Smooth muscle cell (in vitro differentiated cells): ENCODE results near the gene ZCCHC14. TPM values are rescaled to one million over a fixed set of nuclear protein-coding genes. Genes with fewer than 3 reads are reported as not detected.

Experiments used
- DNase-seq: peaks from one replicate; lab custom pipeline; 2025; ENCODE audit not compliant: unreplicated experiment; lab: John Stamatoyannopoulos, UW
- H2AFZ ChIP-seq: fragments of 200-600 bp; sonication (generic); 2 replicates; pipeline ENCODE4 v1.6.0; 2016; ENCODE audit warnings: antibody characterized with exemption, low read depth, mild to moderate bottlenecking
- H3F3A ChIP-seq: fragments of 200-600 bp; sonication (generic); 2 replicates; pipeline ENCODE4 v1.6.0; 2017; ENCODE audit warnings: antibody characterized with exemption, low read depth
- H3K27ac ChIP-seq: fragments of 200-600 bp; sonication (generic); 2 replicates; pipeline ENCODE4 v1.5.1; 2016; ENCODE audit warnings: low read depth, mild to moderate bottlenecking
- H3K27me3 ChIP-seq: fragments of 200-600 bp; sonication (generic); 2 replicates; pipeline ENCODE4 v1.6.1; 2016; ENCODE audit warnings: low read depth, mild to moderate bottlenecking
- H3K36me3 ChIP-seq: fragments of 200-600 bp; sonication (generic); 2 replicates; pipeline ENCODE4 v1.5.1; 2016; ENCODE audit warnings: low read depth
- H3K4me1 ChIP-seq: fragments of 200-600 bp; sonication (generic); 2 replicates; pipeline ENCODE4 v1.5.1; 2016; ENCODE audit warnings: low read depth
- H3K4me2 ChIP-seq: fragments of 200-600 bp; sonication (generic); 2 replicates; pipeline ENCODE4 v1.6.0; 2016; ENCODE audit warnings: mild to moderate bottlenecking
- H3K4me3 ChIP-seq: fragments of 200-600 bp; sonication (generic); 2 replicates; pipeline ENCODE4 v1.5.1; 2016; ENCODE audit warnings: mild to moderate bottlenecking
- H3K79me2 ChIP-seq: fragments of 200-600 bp; sonication (generic); 2 replicates; pipeline ENCODE4 v1.6.0; 2016; ENCODE audit warnings: low read depth, mild to moderate bottlenecking
- H3K9ac ChIP-seq: fragments of 200-600 bp; sonication (generic); 2 replicates; pipeline ENCODE4 v1.6.0; 2016; ENCODE audit warnings: low read depth
- H3K9me3 ChIP-seq: fragments of 200-600 bp; sonication (generic); replicated peaks from 2 replicates; pipeline ENCODE4 v1.5.1; 2016; ENCODE audit warnings: low read depth
- H4K20me1 ChIP-seq: fragments of 200-600 bp; sonication (generic); 2 replicates; pipeline ENCODE4 v1.6.0; 2016; ENCODE audit warnings: low read depth
- WGBS: methylation state at CpG from one replicate; pipeline ENCODE4 v1.1.7; 2016; ENCODE audit warnings: low lambda C conversion rate; 5-methylcytosine and 5-hydroxymethylcytosine counted together
- polyA plus RNA-seq: library from polyadenylated mRNA; unstranded; fragments of >200 nt; fragmentation: Nextera tagmentation; extraction: Ambion mirVana; gene quantifications from 2 replicates; pipeline ENCODE4 v1.2.1, GENCODE V29; 2016
- total RNA-seq: library from RNA; depleted of rRNA; stranded (reverse); fragments of >200 nt; gene quantifications from 2 replicates; pipeline ENCODE4 v1.2.3, GENCODE V29; 2014
- TF ChIP-seq, protein P1 (sequence below): fragments of 200-600 bp; sonication (generic); IDR thresholded peaks from 2 replicates; pipeline ENCODE4 v1.5.1; 2017; ENCODE audit warnings: borderline replicate concordance, mild to moderate bottlenecking, antibody characterized with exemption; ENCODE audit not compliant: insufficient read depth, poor library complexity, severe bottlenecking

Gene ZCCHC14
- total and polyA plus RNA-seq, 2 experiments from 2014 or later = 4.6 to 8.5 TPM

DNA sequence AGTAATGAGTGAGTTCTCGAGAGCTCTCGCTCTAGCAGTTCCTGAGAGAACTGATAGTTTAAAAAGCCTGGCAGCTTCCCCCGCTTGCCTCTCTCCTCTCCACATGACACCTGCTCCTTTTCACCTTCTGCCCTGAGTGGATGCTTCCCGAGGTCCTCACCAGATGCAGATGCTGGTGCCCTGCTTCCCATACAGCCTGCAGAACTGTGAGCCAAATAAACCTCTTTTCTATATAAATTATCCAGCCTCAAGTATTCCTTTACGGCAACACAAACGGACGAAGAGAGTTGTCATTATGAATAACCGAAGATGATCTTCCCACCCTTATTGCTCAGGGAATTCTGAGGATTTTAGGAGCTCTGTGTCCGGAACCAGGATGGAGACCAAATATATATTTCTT is 41.9 kb upstream of the ZCCHC14 start:
- H3K27me3 ChIP-seq = no peaks in the 10 kb centered on the region
- WGBS = 93% methylated on average over 9 of the region's 9 CpGs
- no peaks in the 10 kb centered on the region for H3F3A ChIP-seq
- H3K36me3 ChIP-seq = no peaks in the 10 kb centered on the region
- H3K9me3 ChIP-seq = peaks cover 3% of the 10 kb centered on the region
- no peaks in the 10 kb centered on the region for H4K20me1 ChIP-seq
- TF ChIP-seq, protein P1, sequence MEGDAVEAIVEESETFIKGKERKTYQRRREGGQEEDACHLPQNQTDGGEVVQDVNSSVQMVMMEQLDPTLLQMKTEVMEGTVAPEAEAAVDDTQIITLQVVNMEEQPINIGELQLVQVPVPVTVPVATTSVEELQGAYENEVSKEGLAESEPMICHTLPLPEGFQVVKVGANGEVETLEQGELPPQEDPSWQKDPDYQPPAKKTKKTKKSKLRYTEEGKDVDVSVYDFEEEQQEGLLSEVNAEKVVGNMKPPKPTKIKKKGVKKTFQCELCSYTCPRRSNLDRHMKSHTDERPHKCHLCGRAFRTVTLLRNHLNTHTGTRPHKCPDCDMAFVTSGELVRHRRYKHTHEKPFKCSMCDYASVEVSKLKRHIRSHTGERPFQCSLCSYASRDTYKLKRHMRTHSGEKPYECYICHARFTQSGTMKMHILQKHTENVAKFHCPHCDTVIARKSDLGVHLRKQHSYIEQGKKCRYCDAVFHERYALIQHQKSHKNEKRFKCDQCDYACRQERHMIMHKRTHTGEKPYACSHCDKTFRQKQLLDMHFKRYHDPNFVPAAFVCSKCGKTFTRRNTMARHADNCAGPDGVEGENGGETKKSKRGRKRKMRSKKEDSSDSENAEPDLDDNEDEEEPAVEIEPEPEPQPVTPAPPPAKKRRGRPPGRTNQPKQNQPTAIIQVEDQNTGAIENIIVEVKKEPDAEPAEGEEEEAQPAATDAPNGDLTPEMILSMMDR = no peak
- no peak overlapping the region for H3K9ac ChIP-seq
- H3K4me2 ChIP-seq = no peak overlapping the region
- H2AFZ ChIP-seq = no peak overlapping the region
- DNase-seq = no peak
- no peaks in the 10 kb centered on the region for H3K79me2 ChIP-seq
- no peak overlapping the region for H3K4me3 ChIP-seq
- H3K27ac ChIP-seq = no peak overlapping the region
- no peaks in the 10 kb centered on the region for H3K4me1 ChIP-seq

DNA sequence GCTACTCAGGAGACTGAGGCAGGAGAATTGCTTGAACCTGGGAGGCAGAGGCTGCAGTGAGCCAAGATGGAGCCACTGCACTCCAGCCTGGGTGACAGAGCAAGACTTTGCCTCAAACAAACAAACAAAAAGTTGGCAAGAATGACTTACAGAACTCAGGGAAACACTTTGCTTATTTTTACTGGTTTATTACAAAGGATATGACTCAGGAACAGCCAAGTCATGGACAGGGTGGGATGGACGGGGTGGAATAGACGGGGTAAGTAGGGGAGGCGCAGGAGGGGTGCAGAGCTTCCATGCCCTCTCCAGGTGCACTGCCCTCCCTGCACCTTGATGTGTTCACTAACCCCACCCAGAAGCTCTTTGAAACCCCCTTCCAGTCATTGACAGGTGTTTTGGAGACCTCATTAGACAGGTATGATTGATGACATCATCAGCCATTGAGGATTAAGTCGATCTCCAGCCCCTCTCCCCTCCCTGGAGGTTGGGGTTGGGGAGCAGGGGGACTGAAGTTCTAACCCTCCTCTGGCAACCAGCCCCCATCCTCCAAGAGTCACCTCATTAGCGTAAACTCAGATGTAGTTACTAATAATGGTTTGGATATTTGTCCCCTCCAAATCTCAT is 41.3 kb upstream of the ZCCHC14 start:
- no peaks in the 10 kb centered on the region for H3K36me3 ChIP-seq
- TF ChIP-seq, protein P1 = no peak
- no peaks in the 10 kb centered on the region for H3K4me1 ChIP-seq
- 87% methylated on average over 5 of the region's 5 CpGs for WGBS
- H3K4me3 ChIP-seq = no peak overlapping the region
- H3F3A ChIP-seq = no peaks in the 10 kb centered on the region
- H4K20me1 ChIP-seq = no peaks in the 10 kb centered on the region
- H3K27ac ChIP-seq = no peak overlapping the region
- H3K4me2 ChIP-seq = no peak overlapping the region
- H3K9ac ChIP-seq = no peak overlapping the region
- no peaks in the 10 kb centered on the region for H3K79me2 ChIP-seq
- no peaks in the 10 kb centered on the region for H3K27me3 ChIP-seq
- peaks cover 3% of the 10 kb centered on the region for H3K9me3 ChIP-seq
- no peak for DNase-seq
- H2AFZ ChIP-seq = no peak overlapping the region

DNA sequence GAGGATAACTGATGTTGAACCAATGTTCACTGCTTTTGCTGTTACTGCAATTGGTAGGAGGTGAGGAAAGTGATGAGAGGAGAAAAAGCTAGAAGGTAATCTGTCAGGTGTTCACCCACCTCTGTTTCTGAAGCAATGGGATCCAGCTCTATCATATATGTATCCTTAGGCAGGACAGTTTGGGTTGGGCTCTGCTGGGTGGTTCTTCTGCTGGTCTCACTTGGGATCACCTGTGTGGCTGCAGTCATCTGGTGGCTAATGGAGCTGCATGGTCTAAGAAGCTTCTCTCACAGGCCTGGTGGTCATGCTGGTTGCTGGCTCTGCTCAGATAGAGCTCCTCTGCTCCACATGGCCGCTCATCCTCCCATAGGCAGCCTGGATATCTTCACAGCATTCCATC is 40.2 kb upstream of the ZCCHC14 start:
- WGBS = 39% methylated on average over 1 of the region's 1 CpG
- Histone ChIP-seq H3K9me3 (peaks cover 3% of the 10 kb centered on the region), H3F3A (no peaks in the 10 kb centered on the region), H3K4me3 (no peak overlapping the region), H3K4me1 (no peaks in the 10 kb centered on the region), H3K4me2 (no peak overlapping the region), H3K27ac (no peak overlapping the region), H2AFZ (no peak overlapping the region), H3K9ac (no peak overlapping the region), H3K36me3 (no peaks in the 10 kb centered on the region), H3K27me3 (no peaks in the 10 kb centered on the region), H4K20me1 (no peaks in the 10 kb centered on the region), H3K79me2 (no peaks in the 10 kb centered on the region)
- no peak for DNase-seq
- TF ChIP-seq, protein P1 = no peak

DNA sequence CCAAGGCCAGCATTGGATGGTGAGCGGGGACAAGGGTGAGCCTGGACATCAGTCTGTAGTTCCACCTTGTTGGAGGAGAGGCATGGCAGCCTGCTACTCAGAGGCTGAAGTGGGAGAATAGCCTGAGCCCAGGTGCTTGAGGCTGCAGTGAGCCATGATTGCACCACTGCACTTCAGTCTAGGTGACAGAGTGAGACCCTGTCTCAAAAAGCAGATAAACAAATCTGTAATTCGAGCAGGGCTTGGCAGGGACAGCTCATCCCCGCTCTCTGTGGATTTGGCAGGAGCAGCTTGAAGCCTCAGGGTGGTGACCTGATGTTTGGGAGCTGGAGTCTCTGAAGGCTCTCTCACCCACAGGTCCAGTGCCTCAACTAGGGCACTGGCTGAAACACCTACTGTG is 38.6 kb upstream of the ZCCHC14 start:
- Histone ChIP-seq H3K4me2 (no peak overlapping the region), H3K36me3 (no peaks in the 10 kb centered on the region), H4K20me1 (no peaks in the 10 kb centered on the region), H3F3A (no peaks in the 10 kb centered on the region), H2AFZ (no peak overlapping the region), H3K27ac (no peak overlapping the region), H3K4me1 (no peaks in the 10 kb centered on the region), H3K9ac (no peak overlapping the region), H3K27me3 (no peaks in the 10 kb centered on the region), H3K79me2 (no peaks in the 10 kb centered on the region), H3K4me3 (no peak overlapping the region), H3K9me3 (peaks cover 3% of the 10 kb centered on the region)
- TF ChIP-seq, protein P1 = no peak
- WGBS = 84% methylated on average over 3 of the region's 3 CpGs
- no peak for DNase-seq
